Coronary artery (tissue), 2 donors: ENCODE data around the gene PLEKHG4B.
"Not testable (repeated sequence)": the region's sequence is repeated elsewhere in the genome, so short reads cannot be mapped to it uniquely, and the experiment has no call there.

Experiments
- DNase-seq: peaks from one replicate; pipeline ENCODE4 v3.0.0-alpha.2; 2017; ENCODE audit warnings: low spot score
- H3K27ac ChIP-seq, 2 donors: fragments of 200-600 bp; sonication (generic); one replicate each; pipeline ENCODE4 v1.5.1; 2016 to 2019
- H3K4me3 ChIP-seq: fragments of 200-600 bp; sonication (generic); 2 replicates; pipeline ENCODE4 v1.5.1; 2016; ENCODE audit warnings: mild to moderate bottlenecking, moderate library complexity
- CTCF ChIP-seq: fragments of 200-600 bp; sonication (generic); IDR thresholded peaks from one replicate; pipeline ENCODE4 v1.5.1; 2019; ENCODE audit warnings: antibody characterized with exemption

Gene PLEKHG4B

GRCh38 chr5:164244-164643 is 72.3 kb downstream of the PLEKHG4B start:
- no peak overlapping the region for H3K4me3 ChIP-seq
- no peak for TF ChIP-seq CTCF
- DNase-seq, result no peak
- no peak overlapping the region for H3K27ac ChIP-seq

GRCh38 chr5:164783-165182 is 72.8 kb downstream of the PLEKHG4B start:
- not testable (repeated sequence) for H3K27ac ChIP-seq, H3K4me3 ChIP-seq
- peak; percentile 26 for DNase-seq

- DNase-seq, result peak; percentile 22
- Histone ChIP-seq H3K27ac (no peak overlapping the region), H3K4me3 (no peak overlapping the region)
- no peak for TF ChIP-seq CTCF
Measured at GRCh38 chr5:166441-167372, 74.7 kb downstream of the PLEKHG4B start.

GRCh38 chr5:167511-167910 is 75.5 kb downstream of the PLEKHG4B start:
- Histone ChIP-seq H3K27ac (no peak overlapping the region), H3K4me3 (no peak overlapping the region)
- TF ChIP-seq CTCF, result no peak
- DNase-seq, result peak; percentile 46

GRCh38 chr5:167982-168660 is 76.2 kb downstream of the PLEKHG4B start:
- DNase-seq, result peak; percentile 54
- Histone ChIP-seq H3K4me3 (no peak overlapping the region), H3K27ac (no peak overlapping the region)
- TF ChIP-seq CTCF, result no peak

GRCh38 chr5:169071-169727 is 77.2 kb downstream of the PLEKHG4B start:
- peak; percentile 65 for DNase-seq
- TF ChIP-seq CTCF, result no peak
- H3K4me3 ChIP-seq, result no peak overlapping the region
- H3K27ac ChIP-seq, result peak overlapping the region in 1 of 2 donors; percentile 8

- TF ChIP-seq CTCF, result no peak
- Histone ChIP-seq H3K4me3 (no peak overlapping the region), H3K27ac (peak overlapping the region in 1 of 2 donors; percentile 8)
- DNase-seq, result peak; percentile 64
Measured at GRCh38 chr5:169728-170094, 77.7 kb downstream of the PLEKHG4B start.
